ENCODE results near the gene GBF1. TPM values are rescaled to one million over a fixed set of nuclear protein-coding genes. Genes with fewer than 3 reads are reported as not detected.

Gene GBF1
- total and polyA plus RNA-seq, 4 donors, result 6.0 to 27.2 (median 15.2) TPM

DNA sequence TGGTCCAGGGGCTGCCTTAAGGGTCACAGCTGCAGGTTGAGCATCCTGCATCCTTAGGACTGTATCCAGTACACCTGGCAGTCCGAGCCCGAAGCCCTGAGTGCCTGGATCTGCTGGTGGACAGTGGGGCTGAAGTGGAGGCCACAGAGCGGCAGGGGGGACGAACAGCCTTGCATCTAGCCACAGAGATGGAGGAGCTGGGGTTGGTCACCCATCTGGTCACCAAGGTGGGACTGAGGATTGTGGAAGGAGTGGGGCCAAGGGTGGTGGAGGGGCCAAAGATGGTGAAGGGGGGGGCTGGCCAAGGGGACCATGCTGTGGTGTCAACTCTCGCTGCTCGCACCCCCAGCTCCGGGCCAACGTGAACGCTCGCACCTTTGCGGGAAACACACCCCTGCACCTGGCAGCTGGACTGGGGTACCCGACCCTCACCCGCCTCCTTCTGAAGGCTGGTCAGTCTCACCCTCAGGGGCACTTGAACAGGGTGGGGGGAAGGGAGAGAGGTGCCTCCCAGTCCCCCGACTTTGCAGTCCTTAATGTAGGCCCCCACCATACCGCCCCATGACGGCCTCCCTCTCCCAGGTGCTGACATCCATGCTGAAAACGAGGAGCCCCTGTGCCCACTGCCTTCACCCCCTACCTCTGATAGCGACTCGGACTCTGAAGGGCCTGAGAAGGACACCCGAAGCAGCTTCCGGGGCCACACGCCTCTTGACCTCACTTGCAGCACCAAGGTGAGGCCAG is 155.4 kb downstream of the GBF1 start:
- no peak overlapping the region for H3K4me3 ChIP-seq (ENCODE audit: low read depth in 1 of 3, low read length in 3 of 3)
- no peak overlapping the region for H3K27ac ChIP-seq (ENCODE audit: low read depth in 1 of 2, low read length in 2 of 2)
- DNase-seq (ENCODE audit: low spot score), result no peak
- WGBS, result 95% methylated on average over 22 of the region's 22 CpGs
- peaks cover 0 to 27% (median 3%) of the 10 kb centered on the region in 4 donors for H3K36me3 ChIP-seq (ENCODE audit: control insufficient read depth in 4 of 4, insufficient read depth in 3 of 4, low read depth in 1 of 4, low read length in 3 of 4)
- no peaks in the 10 kb centered on the region for H3K9me3 ChIP-seq (ENCODE audit: control insufficient read depth in 4 of 4, low read length in 3 of 4)
- TF ChIP-seq, protein P1, sequence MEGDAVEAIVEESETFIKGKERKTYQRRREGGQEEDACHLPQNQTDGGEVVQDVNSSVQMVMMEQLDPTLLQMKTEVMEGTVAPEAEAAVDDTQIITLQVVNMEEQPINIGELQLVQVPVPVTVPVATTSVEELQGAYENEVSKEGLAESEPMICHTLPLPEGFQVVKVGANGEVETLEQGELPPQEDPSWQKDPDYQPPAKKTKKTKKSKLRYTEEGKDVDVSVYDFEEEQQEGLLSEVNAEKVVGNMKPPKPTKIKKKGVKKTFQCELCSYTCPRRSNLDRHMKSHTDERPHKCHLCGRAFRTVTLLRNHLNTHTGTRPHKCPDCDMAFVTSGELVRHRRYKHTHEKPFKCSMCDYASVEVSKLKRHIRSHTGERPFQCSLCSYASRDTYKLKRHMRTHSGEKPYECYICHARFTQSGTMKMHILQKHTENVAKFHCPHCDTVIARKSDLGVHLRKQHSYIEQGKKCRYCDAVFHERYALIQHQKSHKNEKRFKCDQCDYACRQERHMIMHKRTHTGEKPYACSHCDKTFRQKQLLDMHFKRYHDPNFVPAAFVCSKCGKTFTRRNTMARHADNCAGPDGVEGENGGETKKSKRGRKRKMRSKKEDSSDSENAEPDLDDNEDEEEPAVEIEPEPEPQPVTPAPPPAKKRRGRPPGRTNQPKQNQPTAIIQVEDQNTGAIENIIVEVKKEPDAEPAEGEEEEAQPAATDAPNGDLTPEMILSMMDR (IDR thresholded peaks at IDR 0.05; ENCODE audit: low read depth, low read length, missing input control), result no peak
- TF ChIP-seq FOXA1 (IDR thresholded peaks at IDR 0.05) (no peak), YY1 (IDR thresholded peaks at IDR 0.05) (no peak), NR2F2 (IDR thresholded peaks at IDR 0.05) (no peak), RXRA (IDR thresholded peaks at IDR 0.05) (no peak)
- TF ChIP-seq, protein P2, sequence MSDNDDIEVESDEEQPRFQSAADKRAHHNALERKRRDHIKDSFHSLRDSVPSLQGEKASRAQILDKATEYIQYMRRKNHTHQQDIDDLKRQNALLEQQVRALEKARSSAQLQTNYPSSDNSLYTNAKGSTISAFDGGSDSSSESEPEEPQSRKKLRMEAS (IDR thresholded peaks at IDR 0.05), result no peak
- TF ChIP-seq, protein P3, sequence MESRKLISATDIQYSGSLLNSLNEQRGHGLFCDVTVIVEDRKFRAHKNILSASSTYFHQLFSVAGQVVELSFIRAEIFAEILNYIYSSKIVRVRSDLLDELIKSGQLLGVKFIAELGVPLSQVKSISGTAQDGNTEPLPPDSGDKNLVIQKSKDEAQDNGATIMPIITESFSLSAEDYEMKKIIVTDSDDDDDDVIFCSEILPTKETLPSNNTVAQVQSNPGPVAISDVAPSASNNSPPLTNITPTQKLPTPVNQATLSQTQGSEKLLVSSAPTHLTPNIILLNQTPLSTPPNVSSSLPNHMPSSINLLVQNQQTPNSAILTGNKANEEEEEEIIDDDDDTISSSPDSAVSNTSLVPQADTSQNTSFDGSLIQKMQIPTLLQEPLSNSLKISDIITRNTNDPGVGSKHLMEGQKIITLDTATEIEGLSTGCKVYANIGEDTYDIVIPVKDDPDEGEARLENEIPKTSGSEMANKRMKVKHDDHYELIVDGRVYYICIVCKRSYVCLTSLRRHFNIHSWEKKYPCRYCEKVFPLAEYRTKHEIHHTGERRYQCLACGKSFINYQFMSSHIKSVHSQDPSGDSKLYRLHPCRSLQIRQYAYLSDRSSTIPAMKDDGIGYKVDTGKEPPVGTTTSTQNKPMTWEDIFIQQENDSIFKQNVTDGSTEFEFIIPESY (IDR thresholded peaks at IDR 0.05), result no peak
- H3K9ac ChIP-seq (ENCODE audit: low read depth in 1 of 2, low read length in 2 of 2), result no peak overlapping the region
- peaks cover 8 to 31% (median 16%) of the 10 kb centered on the region in 4 donors for H3K4me1 ChIP-seq (ENCODE audit: control insufficient read depth in 4 of 4, insufficient read depth in 4 of 4, low read length in 3 of 4)
- no peaks in the 10 kb centered on the region for H3K27me3 ChIP-seq (ENCODE audit: control insufficient read depth in 4 of 4, insufficient read depth in 4 of 4, low read length in 3 of 4)

DNA sequence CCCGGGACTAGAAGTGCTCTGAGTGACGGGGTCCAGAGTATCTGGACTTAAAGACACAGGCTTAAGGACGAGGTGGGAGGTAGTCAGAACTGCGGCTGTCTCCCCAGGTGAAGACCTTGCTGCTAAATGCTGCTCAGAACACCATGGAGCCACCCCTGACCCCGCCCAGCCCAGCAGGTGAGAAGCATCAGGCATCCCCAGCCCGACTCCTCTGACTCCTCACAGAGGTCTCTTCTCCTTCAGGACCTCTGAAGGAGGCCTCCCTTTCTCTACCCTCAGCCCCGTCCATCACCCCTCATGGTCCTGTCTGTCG is 156.0 kb downstream of the GBF1 start:
- no peaks in the 10 kb centered on the region for H3K9me3 ChIP-seq (ENCODE audit: control insufficient read depth in 4 of 4, low read length in 3 of 4)
- no peak overlapping the region for H3K9ac ChIP-seq (ENCODE audit: low read depth in 1 of 2, low read length in 2 of 2)
- TF ChIP-seq SP1 (IDR thresholded peaks at IDR 0.05), result no peak
- TF ChIP-seq FOXA1 (IDR thresholded peaks at IDR 0.05), result no peak
- TF ChIP-seq JUND (IDR thresholded peaks at IDR 0.05), result no peak
- TF ChIP-seq, protein P4, sequence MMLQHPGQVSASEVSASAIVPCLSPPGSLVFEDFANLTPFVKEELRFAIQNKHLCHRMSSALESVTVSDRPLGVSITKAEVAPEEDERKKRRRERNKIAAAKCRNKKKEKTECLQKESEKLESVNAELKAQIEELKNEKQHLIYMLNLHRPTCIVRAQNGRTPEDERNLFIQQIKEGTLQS (IDR thresholded peaks at IDR 0.05), result no peak
- TF ChIP-seq RXRA (IDR thresholded peaks at IDR 0.05), result no peak
- no peak for TF ChIP-seq RAD21 (IDR thresholded peaks at IDR 0.05)
- TF ChIP-seq HNF4A (conservative IDR thresholded peaks at IDR 0.05), result no peak
- TF ChIP-seq, protein P1 (IDR thresholded peaks at IDR 0.05; ENCODE audit: low read depth, low read length, missing input control), result no peak
- TF ChIP-seq NR2F2 (IDR thresholded peaks at IDR 0.05), result no peak
- TF ChIP-seq, protein P3 (IDR thresholded peaks at IDR 0.05), result no peak
- TF ChIP-seq EGR1 (IDR thresholded peaks at IDR 0.05; ENCODE audit: low read depth in 2 of 2), result no peak
- no peak overlapping the region for H3K27ac ChIP-seq (ENCODE audit: low read depth in 1 of 2, low read length in 2 of 2)
- 96% methylated on average over 8 of the region's 8 CpGs for WGBS
- H3K4me3 ChIP-seq (ENCODE audit: low read depth in 1 of 3, low read length in 3 of 3), result no peak overlapping the region
- peaks cover 4 to 25% (median 12%) of the 10 kb centered on the region in 4 donors for H3K4me1 ChIP-seq (ENCODE audit: control insufficient read depth in 4 of 4, insufficient read depth in 4 of 4, low read length in 3 of 4)
- DNase-seq (ENCODE audit: low spot score), result no peak
- H3K36me3 ChIP-seq (ENCODE audit: control insufficient read depth in 4 of 4, insufficient read depth in 3 of 4, low read depth in 1 of 4, low read length in 3 of 4), result peaks cover 0 to 27% (median 3%) of the 10 kb centered on the region in 4 donors
- no peaks in the 10 kb centered on the region for H3K27me3 ChIP-seq (ENCODE audit: control insufficient read depth in 4 of 4, insufficient read depth in 4 of 4, low read length in 3 of 4)
